Sigmoid colon (tissue), 4 donors: ENCODE measurements around the gene ZFPM1.

ENCODE experiments used
- POLR2AphosphoS5 ChIP-seq, 4 donors: sonication (generic); formaldehyde crosslinking; IDR thresholded peaks; one replicate each; pipeline ENCODE4 v1.6.1; 2017; ENCODE audit warnings: antibody characterized with exemption in 4 of 4
- TF ChIP-seq, protein P1 (sequence below), 4 experiments: fragments of 450-650 bp in 3 of 4; fragments of 200-600 bp in 1 of 4; IDR thresholded peaks; one replicate each; pipeline ENCODE4 v1.5.1; 2016 to 2019; ENCODE audit warnings: antibody characterized with exemption in 4 of 4, mild to moderate bottlenecking in 3 of 4, moderate library complexity in 2 of 4

DNA sequence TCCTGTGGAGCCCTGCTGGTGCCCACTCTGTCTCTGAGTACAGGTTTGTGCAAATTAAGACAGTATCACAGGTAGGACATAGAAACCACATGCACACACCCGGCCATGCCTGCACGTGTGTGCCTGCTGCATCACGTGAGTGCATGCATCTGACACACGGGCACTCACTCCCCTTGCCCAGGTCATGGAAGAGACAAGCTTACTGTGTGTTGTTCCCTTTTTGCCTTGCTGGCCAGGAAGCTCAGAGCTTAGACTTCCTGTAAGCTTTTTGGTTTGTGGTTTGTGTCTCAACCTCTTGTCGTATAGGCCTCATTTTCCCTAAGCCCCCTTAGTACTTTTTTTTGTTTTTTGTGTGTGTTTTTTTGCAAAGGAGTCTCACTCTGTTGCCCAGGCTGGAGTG is 45.3 kb upstream of the ZFPM1 start:
- TF ChIP-seq, protein P1, sequence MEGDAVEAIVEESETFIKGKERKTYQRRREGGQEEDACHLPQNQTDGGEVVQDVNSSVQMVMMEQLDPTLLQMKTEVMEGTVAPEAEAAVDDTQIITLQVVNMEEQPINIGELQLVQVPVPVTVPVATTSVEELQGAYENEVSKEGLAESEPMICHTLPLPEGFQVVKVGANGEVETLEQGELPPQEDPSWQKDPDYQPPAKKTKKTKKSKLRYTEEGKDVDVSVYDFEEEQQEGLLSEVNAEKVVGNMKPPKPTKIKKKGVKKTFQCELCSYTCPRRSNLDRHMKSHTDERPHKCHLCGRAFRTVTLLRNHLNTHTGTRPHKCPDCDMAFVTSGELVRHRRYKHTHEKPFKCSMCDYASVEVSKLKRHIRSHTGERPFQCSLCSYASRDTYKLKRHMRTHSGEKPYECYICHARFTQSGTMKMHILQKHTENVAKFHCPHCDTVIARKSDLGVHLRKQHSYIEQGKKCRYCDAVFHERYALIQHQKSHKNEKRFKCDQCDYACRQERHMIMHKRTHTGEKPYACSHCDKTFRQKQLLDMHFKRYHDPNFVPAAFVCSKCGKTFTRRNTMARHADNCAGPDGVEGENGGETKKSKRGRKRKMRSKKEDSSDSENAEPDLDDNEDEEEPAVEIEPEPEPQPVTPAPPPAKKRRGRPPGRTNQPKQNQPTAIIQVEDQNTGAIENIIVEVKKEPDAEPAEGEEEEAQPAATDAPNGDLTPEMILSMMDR (IDR thresholded peaks at IDR 0.05), result no peak
- TF ChIP-seq POLR2AphosphoS5 (IDR thresholded peaks at IDR 0.05), result no peak
